ENCODE data around the gene DDX23. TPM values are rescaled to one million over a fixed set of nuclear protein-coding genes. Genes with fewer than 3 reads are reported as not detected.
A peak's percentile ranks its signal among the peaks of the same experiment; 100 is the strongest.

Gene DDX23
- total RNA-seq, 1 donor = 53.6 TPM

DNA sequence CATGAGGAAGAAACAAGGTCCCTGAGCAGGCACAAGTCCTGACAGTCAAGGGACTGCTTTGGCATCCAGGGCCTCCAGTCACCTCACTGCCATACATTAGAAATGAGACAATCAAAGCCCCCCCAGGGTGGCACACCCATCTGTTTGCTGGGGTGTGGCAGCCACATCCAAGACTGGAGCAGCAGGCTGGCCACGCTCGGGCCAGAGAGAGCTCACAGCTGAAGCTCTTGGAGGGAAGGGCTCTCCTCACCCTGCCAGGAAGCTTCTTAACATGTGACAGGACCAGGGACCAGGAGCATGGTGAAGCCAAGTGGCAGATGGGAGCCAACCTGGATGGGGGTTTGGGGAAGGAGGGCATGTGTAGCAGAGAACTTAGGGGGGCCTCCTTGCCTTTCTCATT lies 23.7 kb downstream of the DDX23 start:
- no peaks in the 10 kb centered on the region for H3K4me1 ChIP-seq (ENCODE audit: insufficient read depth, low read length)
- DNase-seq (ENCODE audit: insufficient read length, low spot score, missing footprints) = peak; percentile 49

GRCh38 chr12:48827513-48828096 lies 24.4 kb downstream of the DDX23 start:
- no peak overlapping the region for H2AFZ ChIP-seq (ENCODE audit: low read length)
- H4K20me1 ChIP-seq (ENCODE audit: insufficient read depth, low read length) = peaks cover 2% of the 10 kb centered on the region
- DNase-seq (ENCODE audit: insufficient read length, low spot score, missing footprints) = peak; percentile 81
- H3K9me3 ChIP-seq (ENCODE audit: low read depth, low read length) = no peaks in the 10 kb centered on the region
- H3K27me3 ChIP-seq (ENCODE audit: insufficient read depth, low read length) = no peaks in the 10 kb centered on the region
- H3K4me3 ChIP-seq (ENCODE audit: insufficient read depth, low read length) = no peak overlapping the region
- H3K4me2 ChIP-seq (ENCODE audit: insufficient read depth, low read length) = no peak overlapping the region
- no peaks in the 10 kb centered on the region for H3K79me2 ChIP-seq (ENCODE audit: insufficient read depth, low read length)
- H3K36me3 ChIP-seq (ENCODE audit: insufficient read depth, low read length) = peaks cover 55% of the 10 kb centered on the region
- H3K27ac ChIP-seq (ENCODE audit: low read depth, low read length) = no peak overlapping the region
- TF ChIP-seq, protein P1, sequence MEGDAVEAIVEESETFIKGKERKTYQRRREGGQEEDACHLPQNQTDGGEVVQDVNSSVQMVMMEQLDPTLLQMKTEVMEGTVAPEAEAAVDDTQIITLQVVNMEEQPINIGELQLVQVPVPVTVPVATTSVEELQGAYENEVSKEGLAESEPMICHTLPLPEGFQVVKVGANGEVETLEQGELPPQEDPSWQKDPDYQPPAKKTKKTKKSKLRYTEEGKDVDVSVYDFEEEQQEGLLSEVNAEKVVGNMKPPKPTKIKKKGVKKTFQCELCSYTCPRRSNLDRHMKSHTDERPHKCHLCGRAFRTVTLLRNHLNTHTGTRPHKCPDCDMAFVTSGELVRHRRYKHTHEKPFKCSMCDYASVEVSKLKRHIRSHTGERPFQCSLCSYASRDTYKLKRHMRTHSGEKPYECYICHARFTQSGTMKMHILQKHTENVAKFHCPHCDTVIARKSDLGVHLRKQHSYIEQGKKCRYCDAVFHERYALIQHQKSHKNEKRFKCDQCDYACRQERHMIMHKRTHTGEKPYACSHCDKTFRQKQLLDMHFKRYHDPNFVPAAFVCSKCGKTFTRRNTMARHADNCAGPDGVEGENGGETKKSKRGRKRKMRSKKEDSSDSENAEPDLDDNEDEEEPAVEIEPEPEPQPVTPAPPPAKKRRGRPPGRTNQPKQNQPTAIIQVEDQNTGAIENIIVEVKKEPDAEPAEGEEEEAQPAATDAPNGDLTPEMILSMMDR (IDR thresholded peaks at IDR 0.05; ENCODE audit: extremely low read depth, low read depth, low read length) = no peak
- H3K4me1 ChIP-seq (ENCODE audit: insufficient read depth, low read length) = no peaks in the 10 kb centered on the region

More for the DNA sequence above, 23.7 kb downstream of the DDX23 start:
- Histone ChIP-seq H2AFZ (ENCODE audit: low read length) (no peak overlapping the region), H3K4me2 (ENCODE audit: insufficient read depth, low read length) (no peak overlapping the region), H3K27me3 (ENCODE audit: insufficient read depth, low read length) (no peaks in the 10 kb centered on the region), H3K4me3 (ENCODE audit: insufficient read depth, low read length) (no peak overlapping the region), H3K36me3 (ENCODE audit: insufficient read depth, low read length) (peaks cover 62% of the 10 kb centered on the region), H3K9me3 (ENCODE audit: low read depth, low read length) (no peaks in the 10 kb centered on the region), H4K20me1 (ENCODE audit: insufficient read depth, low read length) (peaks cover 2% of the 10 kb centered on the region), H3K27ac (ENCODE audit: low read depth, low read length) (no peak overlapping the region), H3K79me2 (ENCODE audit: insufficient read depth, low read length) (no peaks in the 10 kb centered on the region)
- TF ChIP-seq, protein P1 (IDR thresholded peaks at IDR 0.05; ENCODE audit: extremely low read depth, low read depth, low read length) = no peak

DNA sequence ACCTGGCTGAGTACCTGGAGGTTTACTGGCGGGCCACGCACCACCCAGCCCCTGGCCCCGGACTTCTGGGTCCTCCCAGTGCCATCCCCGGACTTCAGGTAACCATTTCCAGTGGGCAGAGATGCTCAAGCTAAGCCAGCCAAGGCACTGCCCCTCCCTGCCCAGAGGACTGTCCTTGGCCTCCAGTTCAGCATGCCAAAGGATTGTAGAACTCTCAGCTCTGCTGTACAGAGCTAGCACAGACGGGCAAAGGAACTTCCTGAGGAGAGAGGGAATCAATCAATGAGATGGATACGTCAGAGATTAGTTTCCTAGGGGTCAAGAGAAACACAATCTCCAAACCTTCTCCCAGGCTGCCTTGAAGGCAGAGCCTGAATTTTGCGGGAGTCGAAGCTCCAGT lies 24.9 kb downstream of the DDX23 start:
- no peaks in the 10 kb centered on the region for H3K4me1 ChIP-seq (ENCODE audit: insufficient read depth, low read length)
- H3K4me3 ChIP-seq (ENCODE audit: insufficient read depth, low read length) = no peak overlapping the region
- no peak overlapping the region for H3K4me2 ChIP-seq (ENCODE audit: insufficient read depth, low read length)
- H3K79me2 ChIP-seq (ENCODE audit: insufficient read depth, low read length) = no peaks in the 10 kb centered on the region
- no peak overlapping the region for H2AFZ ChIP-seq (ENCODE audit: low read length)
- TF ChIP-seq, protein P1 (IDR thresholded peaks at IDR 0.05; ENCODE audit: extremely low read depth, low read depth, low read length) = no peak
- H3K9me3 ChIP-seq (ENCODE audit: low read depth, low read length) = no peaks in the 10 kb centered on the region
- H3K27ac ChIP-seq (ENCODE audit: low read depth, low read length) = no peak overlapping the region
- peaks cover 50% of the 10 kb centered on the region for H3K36me3 ChIP-seq (ENCODE audit: insufficient read depth, low read length)
- peaks cover 2% of the 10 kb centered on the region for H4K20me1 ChIP-seq (ENCODE audit: insufficient read depth, low read length)
- DNase-seq (ENCODE audit: insufficient read length, low spot score, missing footprints) = peak; percentile 80
- H3K27me3 ChIP-seq (ENCODE audit: insufficient read depth, low read length) = no peaks in the 10 kb centered on the region

- Histone ChIP-seq H3K9me3 (ENCODE audit: low read depth, low read length) (no peaks in the 10 kb centered on the region), H3K4me1 (ENCODE audit: insufficient read depth, low read length) (no peaks in the 10 kb centered on the region), H3K79me2 (ENCODE audit: insufficient read depth, low read length) (no peaks in the 10 kb centered on the region), H3K27me3 (ENCODE audit: insufficient read depth, low read length) (no peaks in the 10 kb centered on the region), H3K4me3 (ENCODE audit: insufficient read depth, low read length) (no peak overlapping the region), H3K36me3 (ENCODE audit: insufficient read depth, low read length) (peaks cover 43% of the 10 kb centered on the region), H2AFZ (ENCODE audit: low read length) (no peak overlapping the region), H3K4me2 (ENCODE audit: insufficient read depth, low read length) (no peak overlapping the region), H3K27ac (ENCODE audit: low read depth, low read length) (no peak overlapping the region), H4K20me1 (ENCODE audit: insufficient read depth, low read length) (peaks cover 2% of the 10 kb centered on the region)
- TF ChIP-seq, protein P1 (IDR thresholded peaks at IDR 0.05; ENCODE audit: extremely low read depth, low read depth, low read length) = no peak
- DNase-seq (ENCODE audit: insufficient read length, low spot score, missing footprints) = peak; percentile 59
Observed at GRCh38 chr12:48826209-48826855, 25.6 kb downstream of the DDX23 start.

All from osteoblast (primary cell).